ENCODE measurements around the gene SPESP1. TPM values are rescaled to one million over a fixed set of nuclear protein-coding genes. Genes with fewer than 3 reads are reported as not detected.

SPESP1 gene
- 2.0 TPM for total RNA-seq
- long read RNA-seq, partial matches to known transcripts: 0 of 4 reads
- long read RNA-seq, other reads (novel, unspliced or antisense): 1 of 4 reads

DNA sequence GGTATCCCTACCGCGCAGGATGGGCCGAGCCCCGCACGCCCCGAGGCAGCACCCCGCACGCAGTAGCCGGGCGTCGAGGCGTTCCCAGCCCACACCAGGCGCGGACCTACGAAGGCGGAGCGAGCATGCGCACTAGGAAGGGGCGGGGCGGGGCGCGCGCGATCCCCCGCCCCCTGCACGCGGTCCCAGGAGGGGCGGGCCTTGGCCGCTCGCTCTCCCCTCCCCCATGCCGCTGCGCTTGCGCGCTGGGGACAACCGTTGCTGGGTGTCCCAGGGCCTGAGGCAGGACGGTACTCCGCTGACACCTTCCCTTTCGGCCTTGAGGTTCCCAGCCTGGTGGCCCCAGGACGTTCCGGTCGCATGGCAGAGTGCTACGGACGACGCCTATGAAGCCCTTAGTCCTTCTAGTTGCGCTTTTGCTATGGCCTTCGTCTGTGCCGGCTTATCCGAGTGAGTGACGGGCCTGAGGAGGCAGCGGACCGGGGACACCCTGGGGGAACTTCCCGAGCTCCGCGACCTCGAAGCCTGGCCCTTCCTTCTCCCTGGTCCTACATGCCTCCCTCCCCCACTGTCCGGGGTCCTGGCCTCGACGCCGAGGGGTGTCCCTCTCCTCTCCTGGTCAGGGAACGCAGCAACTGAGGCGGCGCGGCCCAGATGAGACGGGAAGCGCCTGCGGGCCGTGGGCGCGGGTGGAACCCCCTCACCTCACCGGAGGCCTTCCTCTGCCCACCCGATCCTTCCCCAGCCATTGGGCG is at the start of gene SPESP1:
Gene SPESP1 (plus strand): TSS at position 258 of the 755 bp plus-strand sequence. CDS start 129 bp downstream, at position 387.
- ATAC-seq (peak; percentile 68 to 89), DNase-seq (peak; percentile 60)
- intact Hi-C loops (cut with DNase I): no loop called here
- H3K36me3 ChIP-seq: no peaks in the 10 kb centered on the region
- peaks cover 8% of the 10 kb centered on the region for H3K27me3 ChIP-seq (ENCODE audit: low read depth)
- H3K4me3 ChIP-seq: peak within 1 kb of the TSS; percentile 51
- TF ChIP-seq, protein P1, sequence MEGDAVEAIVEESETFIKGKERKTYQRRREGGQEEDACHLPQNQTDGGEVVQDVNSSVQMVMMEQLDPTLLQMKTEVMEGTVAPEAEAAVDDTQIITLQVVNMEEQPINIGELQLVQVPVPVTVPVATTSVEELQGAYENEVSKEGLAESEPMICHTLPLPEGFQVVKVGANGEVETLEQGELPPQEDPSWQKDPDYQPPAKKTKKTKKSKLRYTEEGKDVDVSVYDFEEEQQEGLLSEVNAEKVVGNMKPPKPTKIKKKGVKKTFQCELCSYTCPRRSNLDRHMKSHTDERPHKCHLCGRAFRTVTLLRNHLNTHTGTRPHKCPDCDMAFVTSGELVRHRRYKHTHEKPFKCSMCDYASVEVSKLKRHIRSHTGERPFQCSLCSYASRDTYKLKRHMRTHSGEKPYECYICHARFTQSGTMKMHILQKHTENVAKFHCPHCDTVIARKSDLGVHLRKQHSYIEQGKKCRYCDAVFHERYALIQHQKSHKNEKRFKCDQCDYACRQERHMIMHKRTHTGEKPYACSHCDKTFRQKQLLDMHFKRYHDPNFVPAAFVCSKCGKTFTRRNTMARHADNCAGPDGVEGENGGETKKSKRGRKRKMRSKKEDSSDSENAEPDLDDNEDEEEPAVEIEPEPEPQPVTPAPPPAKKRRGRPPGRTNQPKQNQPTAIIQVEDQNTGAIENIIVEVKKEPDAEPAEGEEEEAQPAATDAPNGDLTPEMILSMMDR (IDR thresholded peaks at IDR 0.05): no peak
- H3K27ac ChIP-seq: no peak within 1 kb of the TSS
- no peaks in the 10 kb centered on the region for H3K4me1 ChIP-seq
- H3K9me3 ChIP-seq: no peaks in the 10 kb centered on the region

DNA sequence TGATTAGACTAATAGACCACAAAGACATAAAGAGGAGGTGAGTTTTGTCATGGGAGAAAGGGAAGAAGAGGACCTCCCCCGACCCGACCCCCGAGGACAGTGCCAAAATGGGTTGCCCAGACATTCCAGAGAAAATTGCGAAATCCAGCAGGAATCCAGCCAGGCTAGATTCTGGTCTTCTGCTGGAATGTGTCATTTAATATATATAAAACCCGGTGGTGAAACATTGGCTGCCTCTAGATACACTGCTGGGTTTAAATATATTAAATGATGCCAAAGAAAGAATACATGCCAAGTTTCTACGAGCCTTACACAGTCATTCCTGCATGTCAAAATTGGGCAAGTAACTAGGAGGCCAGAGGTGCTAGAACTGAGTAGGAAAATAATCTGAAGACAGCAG is 45.3 kb upstream of the SPESP1 start:
- H3K27me3 ChIP-seq (ENCODE audit: low read depth): no peaks in the 10 kb centered on the region
- no peak overlapping the region for H3K27ac ChIP-seq
- DNase-seq: no peak
- no peaks in the 10 kb centered on the region for H3K36me3 ChIP-seq
- TF ChIP-seq, protein P1 (IDR thresholded peaks at IDR 0.05): no peak
- ATAC-seq: no peak
- H3K4me3 ChIP-seq: no peak overlapping the region
- intact Hi-C loops (cut with DNase I): no loop called here
- H3K4me1 ChIP-seq: no peaks in the 10 kb centered on the region
- no peaks in the 10 kb centered on the region for H3K9me3 ChIP-seq

DNA sequence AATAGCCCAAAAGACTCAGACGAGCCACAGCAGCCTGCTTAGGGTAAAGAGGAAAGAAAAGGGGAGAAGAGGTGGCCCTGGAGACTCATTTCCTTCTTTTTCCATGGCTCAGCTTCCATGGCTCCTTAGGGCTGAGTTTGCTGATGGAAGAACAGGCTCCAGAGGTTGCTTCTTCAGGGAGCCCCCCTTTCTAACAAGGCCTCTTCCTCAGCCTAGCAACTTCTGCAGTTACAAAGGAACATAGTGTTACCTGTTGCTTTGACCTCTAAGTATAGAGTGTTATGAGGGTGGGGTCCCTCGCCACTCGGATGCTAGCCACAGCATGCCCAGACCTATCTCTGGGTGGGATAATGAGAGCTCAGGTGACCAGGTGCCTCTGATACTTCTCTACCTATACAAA is 43.2 kb upstream of the SPESP1 start:
- intact Hi-C loops (cut with DNase I): no loop called here
- Histone ChIP-seq H3K4me1 (no peaks in the 10 kb centered on the region), H3K27ac (no peak overlapping the region), H3K4me3 (no peak overlapping the region), H3K36me3 (no peaks in the 10 kb centered on the region), H3K27me3 (ENCODE audit: low read depth) (no peaks in the 10 kb centered on the region), H3K9me3 (no peaks in the 10 kb centered on the region)
- ATAC-seq (no peak), DNase-seq (no peak)
- TF ChIP-seq, protein P1 (IDR thresholded peaks at IDR 0.05): no peak

DNA sequence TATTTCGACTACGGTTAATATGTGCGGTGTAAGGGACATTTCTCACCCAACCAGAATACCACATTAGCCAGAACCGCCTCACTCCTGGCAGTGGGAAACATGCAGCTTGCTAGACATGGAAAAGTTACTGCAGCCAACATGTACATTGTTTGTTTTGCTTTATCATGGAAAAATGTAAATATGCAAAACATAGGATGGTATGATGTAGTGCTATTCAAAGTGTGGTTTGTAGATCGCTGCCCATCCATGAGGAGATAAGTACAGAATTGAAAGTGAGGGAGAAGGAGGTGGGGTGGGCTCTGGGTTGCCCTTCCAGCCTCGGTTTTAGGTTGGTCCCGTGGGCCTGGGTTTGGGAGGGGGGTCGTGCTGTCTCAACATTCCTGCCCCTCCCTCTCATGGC is 42.5 kb upstream of the SPESP1 start:
- H3K4me1 ChIP-seq: no peaks in the 10 kb centered on the region
- H3K27me3 ChIP-seq (ENCODE audit: low read depth): no peaks in the 10 kb centered on the region
- no peaks in the 10 kb centered on the region for H3K9me3 ChIP-seq
- H3K36me3 ChIP-seq: no peaks in the 10 kb centered on the region
- TF ChIP-seq, protein P1 (IDR thresholded peaks at IDR 0.05): no peak
- DNase-seq: no peak
- no peak overlapping the region for H3K4me3 ChIP-seq
- no peak for ATAC-seq
- intact Hi-C loops (cut with DNase I): no loop called here
- no peak overlapping the region for H3K27ac ChIP-seq

DNA sequence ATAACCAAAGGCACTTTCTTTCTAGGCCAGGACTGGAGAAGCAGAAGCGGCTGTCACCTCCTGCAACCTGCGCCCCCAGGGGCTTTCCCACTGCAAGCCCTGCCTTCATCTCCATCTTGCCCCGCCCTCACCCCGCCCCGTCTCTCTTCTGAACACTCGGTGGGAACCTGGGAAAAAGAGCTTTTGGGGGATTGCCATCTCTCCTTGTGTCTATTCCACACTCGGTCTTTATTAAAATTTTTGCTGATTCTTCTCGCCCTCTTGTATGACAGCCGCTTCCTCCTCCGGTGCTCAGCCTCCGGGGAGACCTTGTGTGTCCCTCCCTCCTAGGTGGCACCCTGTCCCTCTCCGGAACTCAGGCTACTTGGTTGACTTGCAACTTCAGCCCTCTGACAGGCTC is 41.9 kb upstream of the SPESP1 start:
- no peaks in the 10 kb centered on the region for H3K4me1 ChIP-seq
- H3K9me3 ChIP-seq: no peaks in the 10 kb centered on the region
- ATAC-seq (no peak), DNase-seq (no peak)
- H3K4me3 ChIP-seq: no peak overlapping the region
- no peaks in the 10 kb centered on the region for H3K27me3 ChIP-seq (ENCODE audit: low read depth)
- H3K27ac ChIP-seq: no peak overlapping the region
- intact Hi-C loops (cut with DNase I): no loop called here
- TF ChIP-seq, protein P1 (IDR thresholded peaks at IDR 0.05): no peak
- H3K36me3 ChIP-seq: no peaks in the 10 kb centered on the region

All from lower lobe of right lung (tissue), 2 donors.